ENCODE data around the gene SBNO2. TPM values are rescaled to one million over a fixed set of nuclear protein-coding genes. Genes with fewer than 3 reads are reported as not detected.

The SBNO2 gene
- total and polyA plus RNA-seq, 2 donors (not counting 3 experiments of a cell fraction or from before 2014, with no cell fraction given), result 31.4 to 65.7 TPM

GRCh38 chr19:1220976-1221903 is 47.2 kb upstream of the SBNO2 start:
- no peak overlapping the region for H3K27ac ChIP-seq (ENCODE audit: insufficient read depth, low read depth, low read length)
- no peak overlapping the region for H3K4me2 ChIP-seq (ENCODE audit: insufficient read depth, low read length)
- H3K9me1 ChIP-seq (replicated peaks; ENCODE audit: control insufficient read depth, extremely low read depth, insufficient read depth, low read length), result no peaks in the 10 kb centered on the region
- H3K36me3 ChIP-seq (ENCODE audit: control insufficient read depth in 2 of 2, extremely low read depth in 1 of 2, insufficient read depth in 2 of 2, low read length in 2 of 2), result peaks cover 5 to 20% of the 10 kb centered on the region in 2 experiments
- FAIRE-seq (peak; percentile 42), DNase-seq (ENCODE audit: low read depth, low spot score) (peak; percentile 53)
- no TSS peak for BruUV-seq (replicated peaks)
- intact Hi-C loops (cut with micrococcal nuclease), result loop anchor here (1.0 kb wide), 2 partner anchors 19 to 45 kb away; no protein-coding TSS in a partner anchor
- H3K4me1 ChIP-seq (ENCODE audit: control insufficient read depth, extremely low read depth, insufficient read depth, low read length), result no peaks in the 10 kb centered on the region
- H3K27me3 ChIP-seq (ENCODE audit: control insufficient read depth in 2 of 2, insufficient read depth in 2 of 2, low read length in 2 of 2), result no peaks in the 10 kb centered on the region
- no peak for TF ChIP-seq GATA2 (IDR thresholded peaks at IDR 0.05; ENCODE audit: insufficient read depth, insufficient read length, low read depth, low read length)
- peak; percentile 64 to 85 for TF ChIP-seq CTCF (IDR thresholded peaks at IDR 0.05; ENCODE audit: extremely low read depth in 1 of 2, insufficient read depth in 1 of 2, low read depth in 1 of 2, low read length in 2 of 2)
- no peak overlapping the region for H3K9ac ChIP-seq (replicated peaks; ENCODE audit: extremely low read depth, insufficient read depth, low read length)
- ChIA-PET CTCF (interaction anchor here (0.7 to 2.5 kb wide), 8 partner anchors 8 to 108 kb away, joined by 3 to 14 read pairs (median 5); partner anchors contain the start of genes ATP5F1D and CBARP), POLR2A (no interaction called here)
- no peaks in the 10 kb centered on the region for H4K20me1 ChIP-seq (replicated peaks; ENCODE audit: control insufficient read depth, extremely low read depth, insufficient read depth, low read length)
- H3K79me2 ChIP-seq (ENCODE audit: control insufficient read depth, insufficient read depth, low read length), result peaks cover 25% of the 10 kb centered on the region
- dilution Hi-C loops (cut with MboI; ENCODE audit: extremely low pct_ligation_motif_present, low sequenced_read_pairs), result no loop called here
- no peak overlapping the region for H2AFZ ChIP-seq (ENCODE audit: low read depth, low read length)
- no peak overlapping the region for H3K4me3 ChIP-seq (replicated peaks in 1 of 3; ENCODE audit: insufficient read depth in 1 of 3, low read depth in 1 of 3, low read length in 3 of 3)
- H3K9me3 ChIP-seq (replicated peaks; ENCODE audit: control insufficient read depth, insufficient read depth, low read length), result no peaks in the 10 kb centered on the region

DNA sequence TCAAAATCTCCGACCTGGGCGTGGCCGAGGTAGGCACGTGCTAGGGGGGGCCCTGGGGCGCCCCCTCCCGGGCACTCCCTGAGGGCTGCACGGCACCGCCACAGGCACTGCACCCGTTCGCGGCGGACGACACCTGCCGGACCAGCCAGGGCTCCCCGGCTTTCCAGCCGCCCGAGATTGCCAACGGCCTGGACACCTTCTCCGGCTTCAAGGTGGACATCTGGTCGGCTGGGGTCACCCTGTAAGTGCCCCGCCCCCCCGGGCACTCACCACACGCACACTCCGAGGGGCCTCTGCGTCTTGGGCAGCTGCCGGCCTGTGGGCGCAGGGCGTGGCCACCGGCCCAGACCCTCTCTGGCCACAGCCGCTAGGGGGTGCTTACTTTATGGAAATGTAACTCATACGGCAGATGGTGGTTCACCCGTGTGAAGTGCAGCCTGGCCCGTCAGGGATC is 46.4 kb upstream of the SBNO2 start:
- H4K20me1 ChIP-seq (replicated peaks; ENCODE audit: control insufficient read depth, extremely low read depth, insufficient read depth, low read length), result no peaks in the 10 kb centered on the region
- FAIRE-seq, result no peak
- H3K27ac ChIP-seq (ENCODE audit: insufficient read depth, low read depth, low read length), result no peak overlapping the region
- peaks cover 4% of the 10 kb centered on the region for H3K4me1 ChIP-seq (ENCODE audit: control insufficient read depth, extremely low read depth, insufficient read depth, low read length)
- DNase-seq (ENCODE audit: low read depth, low spot score), result no peak
- CTCF ChIA-PET, result interaction anchor here (1.0 to 2.5 kb wide), 5 partner anchors 12 to 107 kb away, joined by 4 to 8 read pairs (median 5); partner anchors contain the start of gene ATP5F1D
- no peaks in the 10 kb centered on the region for H3K9me1 ChIP-seq (replicated peaks; ENCODE audit: control insufficient read depth, extremely low read depth, insufficient read depth, low read length)
- peaks cover 5 to 17% of the 10 kb centered on the region in 2 experiments for H3K36me3 ChIP-seq (ENCODE audit: control insufficient read depth in 2 of 2, extremely low read depth in 1 of 2, insufficient read depth in 2 of 2, low read length in 2 of 2)
- H3K9me3 ChIP-seq (replicated peaks; ENCODE audit: control insufficient read depth, insufficient read depth, low read length), result no peaks in the 10 kb centered on the region
- H2AFZ ChIP-seq (ENCODE audit: low read depth, low read length), result no peak overlapping the region
- no TSS peak for BruUV-seq (replicated peaks)
- no peak overlapping the region for H3K9ac ChIP-seq (replicated peaks; ENCODE audit: extremely low read depth, insufficient read depth, low read length)
- POLR2A ChIA-PET, result no interaction called here
- H3K4me2 ChIP-seq (ENCODE audit: insufficient read depth, low read length), result no peak overlapping the region
- H3K4me3 ChIP-seq (replicated peaks in 1 of 3; ENCODE audit: insufficient read depth in 1 of 3, low read depth in 1 of 3, low read length in 3 of 3), result no peak overlapping the region
- dilution Hi-C loops (cut with MboI; ENCODE audit: extremely low pct_ligation_motif_present, low sequenced_read_pairs), result no loop called here
- no peak for TF ChIP-seq JUN (IDR thresholded peaks at IDR 0.05; ENCODE audit: borderline replicate concordance, insufficient read depth, insufficient read length, low read depth)
- TF ChIP-seq CTCF (IDR thresholded peaks at IDR 0.05; ENCODE audit: extremely low read depth in 1 of 2, insufficient read depth in 1 of 2, low read depth in 1 of 2, low read length in 2 of 2), result no peak
- no peak for TF ChIP-seq GATA2 (IDR thresholded peaks at IDR 0.05; ENCODE audit: insufficient read depth, insufficient read length, low read depth, low read length)
- no peak for TF ChIP-seq POLR2A (IDR thresholded peaks at IDR 0.05; ENCODE audit: low read depth, low read length)
- TF ChIP-seq EZH2 (IDR thresholded peaks at IDR 0.05; ENCODE audit: borderline replicate concordance, low read depth, low read length, severe bottlenecking), result no peak
- no peak for TF ChIP-seq MAX (IDR thresholded peaks at IDR 0.05; ENCODE audit: insufficient read depth, insufficient read length)
- no peak for TF ChIP-seq FOS (IDR thresholded peaks at IDR 0.05; ENCODE audit: borderline replicate concordance, insufficient read depth, low read length)
- TF ChIP-seq MYC (IDR thresholded peaks at IDR 0.05; ENCODE audit: low read depth, low read length), result no peak
- no peak for TF ChIP-seq POLR2AphosphoS5 (IDR thresholded peaks at IDR 0.05; ENCODE audit: insufficient read depth, low read depth, low read length)
- H3K27me3 ChIP-seq (ENCODE audit: control insufficient read depth in 2 of 2, insufficient read depth in 2 of 2, low read length in 2 of 2), result no peaks in the 10 kb centered on the region
- peaks cover 31% of the 10 kb centered on the region for H3K79me2 ChIP-seq (ENCODE audit: control insufficient read depth, insufficient read depth, low read length)
- intact Hi-C loops (cut with micrococcal nuclease), result no loop called here

All from endothelial cell of umbilical vein (primary cell).